ENCODE data around the gene KSR1. TPM values are rescaled to one million over a fixed set of nuclear protein-coding genes. Genes with fewer than 3 reads are reported as not detected.
A peak's percentile ranks its signal among the peaks of the same experiment; 100 is the strongest.

Gene KSR1
- total and polyA plus RNA-seq, 2 donors (not counting 1 experiment from before 2014, with no cell fraction given) = 5.3 to 10.1 TPM

- H3K27ac ChIP-seq (ENCODE audit: insufficient read depth, low read length) = no peak overlapping the region
- H3K4me1 ChIP-seq (ENCODE audit: control insufficient read depth, extremely low read depth, insufficient read depth, low read length) = peaks cover 16% of the 10 kb centered on the region
- DNase-seq (ENCODE audit: low read depth in 2 of 2) = peak; percentile 49 to 65
- H3K4me2 ChIP-seq (ENCODE audit: extremely low read depth, insufficient read depth, low read length) = no peak overlapping the region
- no peaks in the 10 kb centered on the region for H3K27me3 ChIP-seq (ENCODE audit: control insufficient read depth, insufficient read depth, low read length)
- H3K9ac ChIP-seq (ENCODE audit: insufficient read depth, low read length) = no peak overlapping the region
- TF ChIP-seq EZH2 (IDR thresholded peaks at IDR 0.05; ENCODE audit: low read length, missing control alignments) = no peak
- no peak for TF ChIP-seq CTCF (conservative IDR thresholded peaks at IDR 0.05 in 1 of 2, IDR thresholded peaks at IDR 0.05 in 1 of 2; ENCODE audit: low read depth in 1 of 2, low read length in 2 of 2)
- no peaks in the 10 kb centered on the region for H3K36me3 ChIP-seq (ENCODE audit: control insufficient read depth, insufficient read depth, low read length)
- no peaks in the 10 kb centered on the region for H3K9me3 ChIP-seq (ENCODE audit: control insufficient read depth, insufficient read depth, low read depth, low read length)
- no peak overlapping the region for H3K4me3 ChIP-seq (replicated peaks in 1 of 4; ENCODE audit: control extremely low read depth in 1 of 4, insufficient read depth in 1 of 4, low read depth in 3 of 4, low read length in 4 of 4)
- no peaks in the 10 kb centered on the region for H3K79me2 ChIP-seq (ENCODE audit: control insufficient read depth, insufficient read depth, low read length)
- H4K20me1 ChIP-seq (ENCODE audit: control insufficient read depth, extremely low read depth, insufficient read depth, low read length) = no peaks in the 10 kb centered on the region
- no peak overlapping the region for H2AFZ ChIP-seq (ENCODE audit: low read length)
These were observed 96.1 kb downstream of the KSR1 start for GRCh38 chr17:27552276-27552732.

- H3K36me3 ChIP-seq (ENCODE audit: control insufficient read depth, insufficient read depth, low read length) = no peaks in the 10 kb centered on the region
- H3K79me2 ChIP-seq (ENCODE audit: control insufficient read depth, insufficient read depth, low read length) = no peaks in the 10 kb centered on the region
- H3K9me3 ChIP-seq (ENCODE audit: control insufficient read depth, insufficient read depth, low read depth, low read length) = no peaks in the 10 kb centered on the region
- no peak overlapping the region for H3K9ac ChIP-seq (ENCODE audit: insufficient read depth, low read length)
- DNase-seq (ENCODE audit: low read depth in 2 of 2) = no peak
- no peak overlapping the region for H3K27ac ChIP-seq (ENCODE audit: insufficient read depth, low read length)
- TF ChIP-seq EZH2 (IDR thresholded peaks at IDR 0.05; ENCODE audit: low read length, missing control alignments) (no peak), CTCF (conservative IDR thresholded peaks at IDR 0.05 in 1 of 2, IDR thresholded peaks at IDR 0.05 in 1 of 2; ENCODE audit: low read depth in 1 of 2, low read length in 2 of 2) (no peak)
- no peak overlapping the region for H2AFZ ChIP-seq (ENCODE audit: low read length)
- H3K4me3 ChIP-seq (replicated peaks in 1 of 4; ENCODE audit: control extremely low read depth in 1 of 4, insufficient read depth in 1 of 4, low read depth in 3 of 4, low read length in 4 of 4) = no peak overlapping the region
- no peaks in the 10 kb centered on the region for H3K27me3 ChIP-seq (ENCODE audit: control insufficient read depth, insufficient read depth, low read length)
- H3K4me2 ChIP-seq (ENCODE audit: extremely low read depth, insufficient read depth, low read length) = no peak overlapping the region
- peaks cover 16% of the 10 kb centered on the region for H3K4me1 ChIP-seq (ENCODE audit: control insufficient read depth, extremely low read depth, insufficient read depth, low read length)
- no peaks in the 10 kb centered on the region for H4K20me1 ChIP-seq (ENCODE audit: control insufficient read depth, extremely low read depth, insufficient read depth, low read length)
These were observed 96.8 kb downstream of the KSR1 start for GRCh38 chr17:27553019-27553511.

- Histone ChIP-seq H3K27ac (ENCODE audit: insufficient read depth, low read length) (peak overlapping the region; percentile 29), H3K4me2 (ENCODE audit: extremely low read depth, insufficient read depth, low read length) (peak overlapping the region; percentile 46)
These were observed 97.9 kb downstream of the KSR1 start for GRCh38 chr17:27554152-27554551.

More at GRCh38 chr17:27554152-27554551, 97.9 kb downstream of the KSR1 start:
- H3K4me3 ChIP-seq (replicated peaks in 1 of 4; ENCODE audit: control extremely low read depth in 1 of 4, insufficient read depth in 1 of 4, low read depth in 3 of 4, low read length in 4 of 4) = no peak overlapping the region
- no peaks in the 10 kb centered on the region for H3K36me3 ChIP-seq (ENCODE audit: control insufficient read depth, insufficient read depth, low read length)
- peaks cover 18% of the 10 kb centered on the region for H3K4me1 ChIP-seq (ENCODE audit: control insufficient read depth, extremely low read depth, insufficient read depth, low read length)
- H3K79me2 ChIP-seq (ENCODE audit: control insufficient read depth, insufficient read depth, low read length) = no peaks in the 10 kb centered on the region
- no peak overlapping the region for H2AFZ ChIP-seq (ENCODE audit: low read length)
- peak; percentile 53 to 54 for DNase-seq (ENCODE audit: low read depth in 2 of 2)
- H3K9me3 ChIP-seq (ENCODE audit: control insufficient read depth, insufficient read depth, low read depth, low read length) = no peaks in the 10 kb centered on the region
- TF ChIP-seq EZH2 (IDR thresholded peaks at IDR 0.05; ENCODE audit: low read length, missing control alignments) (no peak), CTCF (conservative IDR thresholded peaks at IDR 0.05 in 1 of 2, IDR thresholded peaks at IDR 0.05 in 1 of 2; ENCODE audit: low read depth in 1 of 2, low read length in 2 of 2) (no peak)
- no peak overlapping the region for H3K9ac ChIP-seq (ENCODE audit: insufficient read depth, low read length)
- H3K27me3 ChIP-seq (ENCODE audit: control insufficient read depth, insufficient read depth, low read length) = no peaks in the 10 kb centered on the region
- H4K20me1 ChIP-seq (ENCODE audit: control insufficient read depth, extremely low read depth, insufficient read depth, low read length) = no peaks in the 10 kb centered on the region
